GM21529 (cell line): ENCODE results near the gene KCNK17.

Experiments
- ATAC-seq: cut with Tn5 transposase; IDR thresholded peaks from one replicate; pipeline ENCODE4 v1.9.1; 2021; ENCODE audit not compliant: unreplicated experiment

Gene KCNK17

GRCh38 chr6:39339096-39339867 is 25.1 kb upstream of the KCNK17 start:
- ATAC-seq, result no peak

- no peak for ATAC-seq
These were observed 24.2 kb upstream of the KCNK17 start for GRCh38 chr6:39338397-39338796.

GRCh38 chr6:39335780-39336545 is 21.7 kb upstream of the KCNK17 start:
- no peak for ATAC-seq

GRCh38 chr6:39333644-39334438 is 19.6 kb upstream of the KCNK17 start:
- ATAC-seq, result no peak

GRCh38 chr6:39330476-39330875 is 16.3 kb upstream of the KCNK17 start:
- ATAC-seq, result no peak

- ATAC-seq, result peak; percentile 95
These were observed 15.8 kb upstream of the KCNK17 start for GRCh38 chr6:39330057-39330456.

GRCh38 chr6:39328066-39328465 is 13.8 kb upstream of the KCNK17 start:
- ATAC-seq, result no peak

- no peak for ATAC-seq
These were observed 13.3 kb upstream of the KCNK17 start for GRCh38 chr6:39327507-39327906.

GRCh38 chr6:39322306-39322850 is 8.2 kb upstream of the KCNK17 start, which contains the start of gene KCNK16:
Gene KCNK16 (minus strand): TSS chr6:39322702. CDS start chr6:39322540, 162 bp downstream.
- ATAC-seq, result no peak

GRCh38 chr6:39321761-39322160 is 7.5 kb upstream of the KCNK17 start:
- no peak for ATAC-seq

GRCh38 chr6:39320363-39320984 is 6.3 kb upstream of the KCNK17 start:
- no peak for ATAC-seq

GRCh38 chr6:39319621-39320362 is 5.6 kb upstream of the KCNK17 start:
- ATAC-seq, result no peak

- no peak for ATAC-seq
These were observed 3.0 kb upstream of the KCNK17 start for GRCh38 chr6:39317256-39317655.

- no peak for ATAC-seq
These were observed 520 bp downstream of the KCNK17 start for GRCh38 chr6:39313526-39314272.

GRCh38 chr6:39312912-39313525 is 1.2 kb downstream of the KCNK17 start:
- no peak for ATAC-seq

GRCh38 chr6:39310542-39310941 is 3.7 kb downstream of the KCNK17 start:
- no peak for ATAC-seq

GRCh38 chr6:39309942-39310531 is 4.2 kb downstream of the KCNK17 start:
- ATAC-seq, result peak; percentile 55

GRCh38 chr6:39307462-39307861 is 6.8 kb downstream of the KCNK17 start:
- no peak for ATAC-seq
